HCT116 (cell line): ENCODE measurements around the gene SYNGR1.

Experiments
- CTCF ChIP-seq, 3 experiments: fragments of 200-600 bp in 1 of 3; sonication (generic) in 1 of 3; IDR thresholded peaks in 2 of 3; conservative IDR thresholded peaks in 1 of 3; 2 replicates each; pipeline ENCODE4 v1.5.1; 2012 to 2017; ENCODE audit warnings: low read depth in 2 of 3, low read length in 2 of 3, antibody characterized with exemption in 1 of 3, borderline replicate concordance in 1 of 3, control low read depth in 1 of 3, mild to moderate bottlenecking in 1 of 3, mixed read lengths in 1 of 3, mixed run types in 1 of 3, moderate library complexity in 1 of 3; ENCODE audit not compliant: insufficient read depth in 1 of 3
- EZH2 ChIP-seq: fragments of 200-600 bp; sonication (generic); IDR thresholded peaks from 2 replicates; pipeline ENCODE4 v1.6.1; 2017; ENCODE audit warnings: antibody characterized with exemption, mixed run types
- MAX ChIP-seq: IDR thresholded peaks from 2 replicates; pipeline ENCODE4 v1.6.1; 2012
- POLR2A ChIP-seq: IDR thresholded peaks from 2 replicates; pipeline ENCODE4 v1.7.0; 2011; ENCODE audit warnings: borderline replicate concordance; ENCODE audit not compliant: insufficient read depth, insufficient read length; ENCODE audit errors: extremely low read depth
- POLR2AphosphoS5 ChIP-seq: IDR thresholded peaks from 2 replicates; pipeline ENCODE4 v1.6.1; 2011; ENCODE audit warnings: mild to moderate bottlenecking, low read depth, low read length, moderate library complexity
- SP1 ChIP-seq: IDR thresholded peaks from 2 replicates; pipeline ENCODE4 v1.6.1; 2012; ENCODE audit warnings: low read depth
- ZBTB33 ChIP-seq: IDR thresholded peaks from 2 replicates; pipeline ENCODE4 v1.6.1; 2011; ENCODE audit warnings: mild to moderate bottlenecking, low read length, moderate library complexity; ENCODE audit not compliant: insufficient replicate concordance; ENCODE audit errors: extremely low read depth

GRCh38 chr22:39362932-39363331 lies 13.1 kb downstream of the SYNGR1 start:
- TF ChIP-seq ZBTB33: no peak
- no peak for TF ChIP-seq POLR2A
- TF ChIP-seq POLR2AphosphoS5: no peak
- TF ChIP-seq CTCF (IDR thresholded peaks at IDR 0.05 in 2 of 3, conservative IDR thresholded peaks at IDR 0.05 in 1 of 3; ENCODE audit: borderline replicate concordance in 1 of 3, insufficient read depth in 1 of 3, low read depth in 2 of 3, low read length in 2 of 3): no peak
- no peak for TF ChIP-seq SP1
- no peak for TF ChIP-seq EZH2
- no peak for TF ChIP-seq MAX
